PC-9 (cell line): ENCODE measurements around the gene RXFP2.

Source experiments
- CTCF ChIP-seq: fragments of 200-600 bp; sonication (generic); conservative IDR thresholded peaks from 2 replicates; pipeline ENCODE4 v1.6.1; 2017; ENCODE audit warnings: mixed run types, antibody characterized with exemption, mild to moderate bottlenecking, moderate library complexity
- EZH2 ChIP-seq: fragments of 200-600 bp; sonication (generic); IDR thresholded peaks from 2 replicates; pipeline ENCODE4 v1.8.0; 2017; ENCODE audit warnings: antibody characterized with exemption, low read depth

- TF ChIP-seq CTCF (peak; percentile 48; the same call in 1 of the 2 replicates), EZH2 (no peak)
These were observed 57.9 kb downstream of the RXFP2 start for GRCh38 chr13:31797154-31797775.
